Omental fat pad (tissue), 4 donors: ENCODE data around the gene ERF. TPM values are rescaled to one million over a fixed set of nuclear protein-coding genes. Genes with fewer than 3 reads are reported as not detected.

Experiments
- ATAC-seq: fragments of 150-250 bp; one replicate; pipeline ENCODE4 v1.9.1; 2016; ENCODE audit warnings: mild to moderate bottlenecking, moderate library complexity; ENCODE audit not compliant: low FRiP score
- DNase-seq: peaks from one replicate; pipeline ENCODE4 v3.0.0-alpha.2; 2019; ENCODE audit warnings: low spot score
- CTCF ChIP-seq, 3 donors: fragments of 450-650 bp; IDR thresholded peaks; one replicate each; pipeline ENCODE4 v1.5.1; 2016 to 2017; ENCODE audit warnings: antibody characterized with exemption in 3 of 3, mild to moderate bottlenecking in 3 of 3, moderate library complexity in 2 of 3
- total RNA-seq, 4 donors: library from RNA; depleted of rRNA; stranded (reverse); fragments of >200 nt; gene quantifications; one replicate each; pipeline ENCODE4 v1.1.0, GENCODE V29; 2016

ERF gene
- total RNA-seq, 4 donors from 2014 or later = 21.2 to 52.8 (median 34.8) TPM

- DNase-seq (no peak), ATAC-seq (no peak)
- no peak for TF ChIP-seq CTCF (IDR thresholded peaks at IDR 0.05)
These were observed 17.1 kb upstream of the ERF start for GRCh38 chr19:42271861-42272534.

- no peak for TF ChIP-seq CTCF (IDR thresholded peaks at IDR 0.05)
- no peak for DNase-seq
- no peak for ATAC-seq
These were observed 16.1 kb upstream of the ERF start for GRCh38 chr19:42271045-42271419.

- ATAC-seq (no peak), DNase-seq (no peak)
- TF ChIP-seq CTCF (IDR thresholded peaks at IDR 0.05) = no peak
These were observed 15.6 kb upstream of the ERF start for GRCh38 chr19:42270346-42271044.

GRCh38 chr19:42269478-42270345 lies 14.8 kb upstream of the ERF start:
- DNase-seq = no peak
- no peak for ATAC-seq
- no peak for TF ChIP-seq CTCF (IDR thresholded peaks at IDR 0.05)

GRCh38 chr19:42268704-42269477 lies 14.0 kb upstream of the ERF start, which contains the start of gene CIC:
TSS of gene CIC (plus strand) at chr19:42269252. CDS start at chr19:42271784, 2,532 bp downstream.
- DNase-seq = peak; percentile 100
- TF ChIP-seq CTCF (IDR thresholded peaks at IDR 0.05) = no peak
- peak; percentile 96 for ATAC-seq

GRCh38 chr19:42268142-42268703 lies 13.3 kb upstream of the ERF start:
- ATAC-seq (peak; percentile 85), DNase-seq (peak; percentile 88)
- TF ChIP-seq CTCF (IDR thresholded peaks at IDR 0.05) = no peak
